Muscle of leg (tissue), 11 donors: Measurements from ENCODE around the gene EEA1. TPM values are rescaled to one million over a fixed set of nuclear protein-coding genes. Genes with fewer than 3 reads are reported as not detected.
A peak's percentile ranks its signal among the peaks of the same experiment; 100 is the strongest.

Source experiments
- DNase-seq: peaks from one replicate; pipeline ENCODE4 v3.0.0; 2013
- H3K27ac ChIP-seq: one replicate; pipeline ENCODE4 v1.5.1; 2013; ENCODE audit warnings: mild to moderate bottlenecking, low read length, control low read depth
- H3K27me3 ChIP-seq: one replicate; pipeline ENCODE4 v1.6.1; 2013; ENCODE audit warnings: low read length; ENCODE audit not compliant: control insufficient read depth, insufficient read depth
- H3K36me3 ChIP-seq: one replicate; pipeline ENCODE4 v1.6.1; 2013; ENCODE audit warnings: low read length; ENCODE audit not compliant: control insufficient read depth, insufficient read depth
- H3K4me1 ChIP-seq: one replicate; pipeline ENCODE4 v1.6.1; 2013; ENCODE audit warnings: low read length; ENCODE audit not compliant: control insufficient read depth, insufficient read depth
- H3K4me3 ChIP-seq: one replicate; pipeline ENCODE4 v1.5.1; 2013; ENCODE audit warnings: low read length, control low read depth
- H3K9me3 ChIP-seq: replicated peaks from 2 replicates; pipeline ENCODE4 v1.6.1; 2013; ENCODE audit warnings: low read depth, low read length; ENCODE audit not compliant: control insufficient read depth
- WGBS: methylation state at CpG from one replicate; pipeline ENCODE4 v1.1.5; 2013; ENCODE audit warnings: missing lambda C conversion rate; ENCODE audit not compliant: insufficient coverage; 5-methylcytosine and 5-hydroxymethylcytosine counted together
- polyA plus RNA-seq, 8 donors: library from polyadenylated mRNA; unstranded; fragments of 120-200 nt; gene quantifications; one replicate each; pipeline versions ENCODE4 v1.2.1 to v1.2.3, GENCODE V29; 2013; ENCODE audit warnings: inconsistent platforms in 1 of 8, low replicate concordance in 1 of 8; ENCODE audit not compliant: insufficient read length in 8 of 8, insufficient read depth in 1 of 8
- total RNA-seq: library from RNA; stranded (reverse); fragments of 120-200 nt; gene quantifications from one replicate; pipeline ENCODE4 v1.2.4, GENCODE V29; 2013

Gene EEA1
- total and polyA plus RNA-seq, 9 donors = 11.6 to 24.7 (median 20.7) TPM

DNA sequence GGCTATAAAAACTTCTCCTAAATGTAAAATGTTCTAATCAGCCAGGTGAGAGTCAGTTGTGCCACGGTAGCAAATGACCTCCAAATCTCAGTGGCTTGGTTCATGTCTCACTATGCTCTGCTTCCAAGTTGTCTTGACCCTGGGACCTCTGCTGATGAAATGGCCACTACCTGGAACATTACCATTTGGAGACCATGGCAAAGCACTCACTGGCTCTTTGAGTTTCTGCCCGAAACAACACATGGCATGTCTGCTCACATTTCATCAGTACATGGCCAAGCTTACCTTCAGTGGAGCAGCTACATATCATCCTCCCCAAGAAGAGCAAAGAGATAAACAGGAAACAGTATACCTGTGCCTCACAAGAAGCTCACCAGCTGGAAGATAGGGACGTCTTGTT lies 186.1 kb downstream of the EEA1 start:
- Histone ChIP-seq H3K4me3 (no peak overlapping the region), H3K36me3 (no peaks in the 10 kb centered on the region), H3K27ac (no peak overlapping the region), H3K4me1 (peaks cover 24% of the 10 kb centered on the region), H3K27me3 (no peaks in the 10 kb centered on the region), H3K9me3 (no peaks in the 10 kb centered on the region)
- no peak for DNase-seq
- 88% methylated on average over 2 of the region's 3 CpGs for WGBS

DNA sequence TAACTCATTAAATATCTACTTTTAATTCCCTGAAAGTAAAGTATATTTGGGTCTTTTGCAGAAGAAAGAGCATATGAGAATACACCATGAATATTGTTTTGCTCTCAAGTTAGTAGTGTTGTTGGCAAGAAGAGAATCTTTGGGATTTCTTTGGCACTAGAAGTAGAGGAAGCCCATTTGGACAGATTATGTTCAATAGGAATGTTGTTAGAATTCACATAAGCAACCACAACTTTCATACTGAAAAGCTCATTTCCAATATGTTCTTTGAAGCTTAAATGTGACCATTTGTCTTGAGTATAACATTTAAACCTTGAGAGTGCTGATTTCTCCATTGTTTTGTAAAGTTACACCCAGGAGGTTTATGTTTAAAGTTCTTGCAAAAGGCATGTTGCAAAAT lies 188.7 kb downstream of the EEA1 start:
- DNase-seq = peak; percentile 84
- Histone ChIP-seq H3K4me1 (peaks cover 16% of the 10 kb centered on the region), H3K4me3 (no peak overlapping the region), H3K36me3 (no peaks in the 10 kb centered on the region), H3K9me3 (no peaks in the 10 kb centered on the region), H3K27ac (no peak overlapping the region), H3K27me3 (no peaks in the 10 kb centered on the region)

DNA sequence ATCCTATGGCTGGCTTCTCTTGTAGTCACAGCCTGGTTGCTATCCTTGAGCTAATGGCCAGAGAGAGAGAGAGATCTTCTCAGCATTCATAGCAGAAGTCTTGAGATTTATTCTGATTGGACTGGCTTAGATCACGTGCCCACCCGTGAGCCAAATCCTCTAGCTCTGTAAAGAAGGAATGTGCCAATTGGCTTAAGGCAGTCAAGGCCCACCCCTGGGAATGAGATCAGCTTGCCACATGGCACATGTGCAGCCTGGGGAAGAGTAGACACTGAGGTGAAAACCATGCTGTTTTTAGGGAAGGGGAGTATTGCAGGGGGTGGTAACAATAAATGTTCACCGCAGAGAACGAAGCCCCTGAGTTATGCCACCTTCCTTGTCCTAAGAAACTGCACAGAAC lies 190.0 kb downstream of the EEA1 start:
- Histone ChIP-seq H3K4me1 (peaks cover 18% of the 10 kb centered on the region), H3K27ac (peak overlapping the region; percentile 10), H3K27me3 (no peaks in the 10 kb centered on the region), H3K9me3 (no peaks in the 10 kb centered on the region), H3K4me3 (no peak overlapping the region), H3K36me3 (no peaks in the 10 kb centered on the region)
- DNase-seq = peak; percentile 69
- WGBS = 29% methylated on average over 2 of the region's 4 CpGs

DNA sequence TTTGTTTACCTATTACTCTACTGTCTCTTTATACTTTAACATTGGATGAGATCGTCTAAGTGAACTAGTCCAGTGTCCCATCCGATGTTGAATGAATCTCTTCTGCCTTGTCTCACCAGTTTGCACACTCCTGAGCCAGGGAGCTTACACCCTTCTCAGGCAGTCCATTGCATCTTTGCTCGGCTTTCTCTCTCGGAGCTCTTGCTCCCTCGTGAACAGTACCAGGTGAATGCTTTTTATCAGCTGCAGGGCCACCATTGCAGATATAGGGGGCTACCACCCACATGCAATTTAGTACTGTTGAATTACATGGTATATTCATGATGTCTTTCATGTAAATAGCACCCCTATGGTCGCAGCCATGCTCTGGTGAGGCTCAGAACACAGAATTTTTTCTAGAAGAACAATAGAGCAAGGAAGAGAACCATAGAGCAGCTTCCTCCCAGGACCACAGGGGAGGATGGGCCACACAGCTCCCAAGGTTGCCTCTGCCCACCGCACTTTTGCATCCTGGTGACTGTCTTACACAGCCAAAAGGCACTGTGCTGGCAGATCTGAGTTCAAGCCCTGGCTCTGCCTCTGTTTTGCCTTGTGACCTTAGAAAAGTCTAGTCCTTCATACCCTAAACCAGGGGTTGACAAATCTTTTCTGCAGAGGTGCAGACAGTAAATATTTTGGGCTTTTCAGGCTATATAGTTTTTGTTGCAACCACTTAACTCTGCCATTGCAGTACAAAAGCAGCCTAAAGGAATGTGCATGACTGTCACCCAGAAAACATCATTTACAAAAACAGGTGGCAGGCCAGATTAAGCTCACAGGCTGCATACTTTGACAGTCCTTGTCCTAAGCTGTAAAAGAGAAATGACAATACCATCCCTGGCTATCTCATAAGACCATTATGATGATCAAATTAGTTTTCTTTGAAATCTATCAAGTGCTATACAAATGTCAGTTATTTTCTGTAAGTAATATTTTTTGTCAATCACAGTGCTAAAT lies 190.9 kb downstream of the EEA1 start:
- H3K4me1 ChIP-seq = peaks cover 21% of the 10 kb centered on the region
- no peak overlapping the region for H3K27ac ChIP-seq
- H3K27me3 ChIP-seq = no peaks in the 10 kb centered on the region
- WGBS = 87% methylated on average over 6 of the region's 7 CpGs
- no peak for DNase-seq
- H3K9me3 ChIP-seq = no peaks in the 10 kb centered on the region
- no peak overlapping the region for H3K4me3 ChIP-seq
- no peaks in the 10 kb centered on the region for H3K36me3 ChIP-seq

DNA sequence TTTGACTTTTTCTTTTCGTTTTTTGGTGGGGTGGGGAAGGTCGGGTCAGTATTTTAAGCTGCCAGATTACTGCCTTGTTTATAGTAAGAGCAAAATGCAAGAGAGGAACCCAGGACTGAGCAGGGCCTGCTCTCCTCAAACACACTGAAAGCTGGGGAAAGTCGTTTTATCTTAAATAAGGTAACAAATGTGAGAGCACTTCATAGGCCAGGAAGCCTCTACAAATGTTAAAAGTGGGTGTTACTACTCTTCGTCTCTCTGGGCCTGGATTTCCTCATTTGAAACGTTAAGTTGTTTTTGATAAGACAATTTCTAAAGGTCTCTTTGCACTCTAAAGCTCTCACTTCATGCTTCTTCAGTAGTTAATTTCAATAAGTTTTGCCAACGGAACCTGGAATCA lies 192.5 kb downstream of the EEA1 start:
- no peaks in the 10 kb centered on the region for H3K36me3 ChIP-seq
- no peak for DNase-seq
- H3K9me3 ChIP-seq = no peaks in the 10 kb centered on the region
- peaks cover 31% of the 10 kb centered on the region for H3K4me1 ChIP-seq
- WGBS = 71% methylated on average over 3 of the region's 6 CpGs
- H3K4me3 ChIP-seq = no peak overlapping the region
- H3K27me3 ChIP-seq = no peaks in the 10 kb centered on the region
- H3K27ac ChIP-seq = no peak overlapping the region

DNA sequence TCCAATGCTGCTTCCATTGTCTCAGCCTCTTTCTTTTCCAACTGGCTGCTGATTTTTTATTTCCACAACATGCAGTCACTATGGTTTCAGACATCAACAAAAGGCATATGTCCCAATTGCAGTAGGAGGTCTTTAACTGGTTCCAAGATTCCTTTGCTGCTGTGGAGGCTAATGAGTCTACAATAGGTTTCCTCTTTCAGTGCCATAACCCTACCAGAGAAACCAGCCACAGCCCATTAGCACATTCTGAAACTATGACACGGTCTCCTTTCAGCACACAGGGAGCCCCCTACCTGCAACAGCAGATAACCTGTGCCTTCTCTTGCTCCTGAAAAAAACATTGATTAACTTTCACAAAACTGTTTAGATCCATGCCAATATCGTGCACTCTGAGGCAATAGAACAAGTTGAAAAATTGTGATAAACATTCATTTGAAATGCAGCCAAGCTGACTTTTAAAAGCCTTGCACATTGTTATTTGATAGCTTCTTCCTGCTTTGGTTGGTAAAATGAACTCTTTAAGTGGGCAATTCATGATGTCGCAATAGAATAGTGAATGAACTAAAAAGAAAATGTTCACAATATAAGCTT lies 193.9 kb downstream of the EEA1 start:
- no peaks in the 10 kb centered on the region for H3K36me3 ChIP-seq
- DNase-seq = peak; percentile 93
- no peak overlapping the region for H3K4me3 ChIP-seq
- WGBS = 50% methylated on average over 1 of the region's 3 CpGs
- H3K27me3 ChIP-seq = no peaks in the 10 kb centered on the region
- H3K9me3 ChIP-seq = no peaks in the 10 kb centered on the region
- H3K4me1 ChIP-seq = peaks cover 33% of the 10 kb centered on the region
- peak overlapping the region; percentile 59 for H3K27ac ChIP-seq

DNA sequence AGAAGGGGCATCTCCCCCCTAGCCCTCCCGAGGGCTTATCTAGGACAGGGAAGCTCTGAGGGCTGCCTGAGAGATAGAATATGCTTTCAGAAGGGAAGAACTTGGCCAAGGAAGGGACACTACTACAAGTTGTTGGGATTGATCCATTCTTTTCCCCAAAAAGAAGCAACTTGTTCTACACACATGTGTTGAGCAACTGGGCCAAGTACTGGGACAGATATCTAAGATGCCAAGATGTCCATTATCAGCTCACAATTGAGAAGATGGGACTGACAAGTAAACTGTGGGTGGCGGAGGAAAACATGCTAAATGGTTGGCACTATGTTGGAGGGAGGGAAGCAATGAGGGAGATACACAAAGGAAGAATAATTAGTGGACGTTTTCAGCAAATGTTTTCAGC lies 195.4 kb downstream of the EEA1 start:
- Histone ChIP-seq H3K36me3 (no peaks in the 10 kb centered on the region), H3K27ac (no peak overlapping the region), H3K27me3 (no peaks in the 10 kb centered on the region), H3K4me3 (no peak overlapping the region), H3K4me1 (peaks cover 32% of the 10 kb centered on the region), H3K9me3 (no peaks in the 10 kb centered on the region)
- no peak for DNase-seq
- WGBS = 92% methylated on average over 1 of the region's 3 CpGs

DNA sequence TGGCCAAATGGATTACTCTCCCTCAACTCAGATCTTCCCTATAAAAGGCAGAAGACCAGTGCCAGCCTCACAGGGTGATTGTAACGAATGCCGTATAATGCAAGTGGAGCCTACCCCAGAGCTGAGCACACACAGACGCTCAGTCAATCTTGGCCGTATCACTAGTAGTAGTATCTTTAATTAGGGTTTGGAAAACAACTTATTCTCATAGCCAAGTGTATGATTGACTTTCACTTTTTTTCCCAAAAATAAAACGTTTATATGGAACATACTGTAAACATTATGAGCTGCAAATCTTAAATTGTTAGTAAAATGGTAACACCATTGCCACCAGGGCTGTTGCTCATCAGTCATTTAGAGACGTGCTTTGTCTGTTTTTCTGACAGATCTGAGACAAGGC lies 195.9 kb downstream of the EEA1 start:
- Histone ChIP-seq H3K27me3 (no peaks in the 10 kb centered on the region), H3K4me3 (no peak overlapping the region), H3K4me1 (peaks cover 28% of the 10 kb centered on the region), H3K9me3 (no peaks in the 10 kb centered on the region), H3K36me3 (no peaks in the 10 kb centered on the region), H3K27ac (no peak overlapping the region)
- 80% methylated on average over 1 of the region's 6 CpGs for WGBS
- no peak for DNase-seq

DNA sequence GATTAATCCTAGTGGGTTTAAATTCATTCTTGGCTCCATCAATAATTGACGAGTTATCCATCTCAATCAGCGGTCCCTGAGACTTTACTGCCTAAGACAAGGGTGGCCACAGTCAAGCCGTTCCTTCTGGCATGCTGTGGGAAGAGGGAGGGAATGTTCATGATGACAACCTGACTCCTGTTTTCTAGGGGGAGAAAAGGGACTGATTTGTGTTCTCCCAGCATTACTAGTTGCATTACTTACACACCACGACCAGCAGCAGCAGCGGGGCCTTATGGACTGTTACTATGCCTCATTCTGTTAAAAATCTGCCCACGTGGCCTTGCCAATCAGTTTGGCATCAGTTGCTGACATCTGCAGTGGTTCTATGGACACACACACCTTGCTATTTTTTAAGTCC lies 196.4 kb downstream of the EEA1 start:
- WGBS = 64% methylated on average over 3 of the region's 6 CpGs
- Histone ChIP-seq H3K4me3 (no peak overlapping the region), H3K27me3 (no peaks in the 10 kb centered on the region), H3K27ac (no peak overlapping the region), H3K4me1 (peaks cover 27% of the 10 kb centered on the region), H3K36me3 (no peaks in the 10 kb centered on the region), H3K9me3 (no peaks in the 10 kb centered on the region)
- DNase-seq = peak; percentile 53

DNA sequence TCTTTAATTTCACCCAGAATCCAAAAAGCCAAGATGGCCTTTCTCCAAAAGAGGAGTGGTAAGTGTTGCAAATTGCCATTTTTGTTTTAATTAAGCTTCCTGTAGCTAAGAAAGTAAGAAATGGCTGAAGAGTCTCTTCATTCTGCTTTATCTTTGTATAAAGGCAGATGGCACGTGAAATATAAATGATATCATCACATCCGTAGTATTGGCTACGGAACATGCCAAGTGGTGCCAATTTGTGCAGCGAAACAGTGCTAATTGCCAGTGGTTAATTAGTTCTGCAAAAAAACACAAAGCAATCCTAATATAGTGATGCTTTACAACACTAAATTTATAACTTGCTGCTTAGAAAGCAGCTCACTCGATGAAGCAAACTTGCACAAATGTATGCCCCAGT lies 196.9 kb downstream of the EEA1 start:
- DNase-seq = no peak
- peaks cover 27% of the 10 kb centered on the region for H3K4me1 ChIP-seq
- WGBS = no CpG with 5 or more reads among the region's 5 CpGs
- H3K27ac ChIP-seq = peak overlapping the region; percentile 10
- H3K4me3 ChIP-seq = no peak overlapping the region
- H3K9me3 ChIP-seq = no peaks in the 10 kb centered on the region
- H3K36me3 ChIP-seq = no peaks in the 10 kb centered on the region
- H3K27me3 ChIP-seq = no peaks in the 10 kb centered on the region
